ENCODE data around the gene MYH9.

DNA sequence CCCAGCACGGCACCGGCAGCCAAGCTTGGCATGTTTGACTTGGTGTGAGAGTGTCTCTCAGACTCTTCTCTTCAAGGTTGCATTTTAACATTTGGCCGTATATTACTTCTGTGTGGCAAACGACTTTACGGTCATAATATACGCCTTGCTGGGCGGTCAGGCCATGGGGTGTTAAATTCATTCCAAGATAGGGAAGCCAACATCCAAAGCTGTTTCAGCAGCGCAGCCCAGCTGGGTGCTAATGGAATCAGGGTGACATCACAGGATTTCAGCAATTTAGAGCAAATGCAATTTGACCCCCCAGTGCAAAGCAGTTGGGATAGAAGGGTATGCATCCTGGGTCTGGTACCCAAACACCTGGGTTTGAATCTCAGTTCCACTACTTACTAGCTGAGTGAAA is 16.7 kb upstream of the MYH9 start:
- TF ChIP-seq, protein P1, sequence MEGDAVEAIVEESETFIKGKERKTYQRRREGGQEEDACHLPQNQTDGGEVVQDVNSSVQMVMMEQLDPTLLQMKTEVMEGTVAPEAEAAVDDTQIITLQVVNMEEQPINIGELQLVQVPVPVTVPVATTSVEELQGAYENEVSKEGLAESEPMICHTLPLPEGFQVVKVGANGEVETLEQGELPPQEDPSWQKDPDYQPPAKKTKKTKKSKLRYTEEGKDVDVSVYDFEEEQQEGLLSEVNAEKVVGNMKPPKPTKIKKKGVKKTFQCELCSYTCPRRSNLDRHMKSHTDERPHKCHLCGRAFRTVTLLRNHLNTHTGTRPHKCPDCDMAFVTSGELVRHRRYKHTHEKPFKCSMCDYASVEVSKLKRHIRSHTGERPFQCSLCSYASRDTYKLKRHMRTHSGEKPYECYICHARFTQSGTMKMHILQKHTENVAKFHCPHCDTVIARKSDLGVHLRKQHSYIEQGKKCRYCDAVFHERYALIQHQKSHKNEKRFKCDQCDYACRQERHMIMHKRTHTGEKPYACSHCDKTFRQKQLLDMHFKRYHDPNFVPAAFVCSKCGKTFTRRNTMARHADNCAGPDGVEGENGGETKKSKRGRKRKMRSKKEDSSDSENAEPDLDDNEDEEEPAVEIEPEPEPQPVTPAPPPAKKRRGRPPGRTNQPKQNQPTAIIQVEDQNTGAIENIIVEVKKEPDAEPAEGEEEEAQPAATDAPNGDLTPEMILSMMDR (conservative IDR thresholded peaks at IDR 0.05; ENCODE audit: low read depth, low read length): no peak
- TF ChIP-seq EZH2 (IDR thresholded peaks at IDR 0.05; ENCODE audit: borderline replicate concordance, low read depth, low read length, poor library complexity, severe bottlenecking): no peak

Measured in A673 (cell line).